HCT116 (cell line): ENCODE data around the gene TAX1BP1. TPM values are rescaled to one million over a fixed set of nuclear protein-coding genes. Genes with fewer than 3 reads are reported as not detected.

Source experiments
- ATAC-seq: fragments of 200-7000 bp; cut with Tn5 transposase; 2 replicates; pipeline ENCODE4 v1.9.1; 2020; ENCODE audit warnings: mild to moderate bottlenecking, moderate library complexity
- BruUV-seq: library from RNA; stranded (reverse); fragments of 400-500 nt; replicated peaks from 2 replicates; lab custom pipeline; 2021; lab: Mats Ljungman, UMichigan
- CTCF ChIA-PET: fragments of 300-600 bp; sonication (Branson Sonifier 250); formaldehyde crosslinking; loops from one replicate; lab custom pipeline; 2021; ENCODE audit warnings: antibody characterized with exemption; lab: Charles Lee
- POLR2A ChIA-PET: fragments of 300-600, 350-600 bp; sonication (Branson Sonifier 250); formaldehyde crosslinking; loops from one replicate; lab custom pipeline; 2021; ENCODE audit warnings: antibody characterized with exemption; lab: Charles Lee
- RAD21 ChIA-PET, 2 experiments: fragments of 300-600 bp; sonication (Branson Sonifier 250); formaldehyde crosslinking; loops; one replicate each; lab custom pipeline; 2023; ENCODE audit warnings: low total read pairs in 2 of 2; ENCODE audit not compliant: uncharacterized antibody in 2 of 2, unreplicated experiment in 2 of 2, low non-redundant PET in 1 of 2; lab: Charles Lee
- DNase-seq: peaks from one replicate; pipeline ENCODE4 v3.0.0-alpha.2; 2010; ENCODE audit warnings: low read depth, low spot score
- H2AFZ ChIP-seq: fragments of 200-600 bp; shearing (Covaris generic), sonication (generic); 2 replicates; pipeline ENCODE4 v1.6.1; 2017; ENCODE audit warnings: low read depth, mixed run types, mixed read lengths, antibody characterized with exemption, low read length; ENCODE audit not compliant: poor library complexity, severe bottlenecking
- H3K27ac ChIP-seq: 2 replicates; pipeline ENCODE4 v1.5.1; 2012; ENCODE audit warnings: low read depth, low read length
- H3K27me3 ChIP-seq: fragments of 200-600 bp; sonication (generic); 2 replicates; pipeline ENCODE4 v1.6.1; 2016; ENCODE audit warnings: mixed run types, low read length, mixed read lengths; ENCODE audit not compliant: insufficient read depth
- H3K36me3 ChIP-seq, 2 experiments: fragments of 200-500 bp in 1 of 2; fragments of 200-600 bp in 1 of 2; sonication (Bioruptor generic) in 1 of 2; sonication (generic) in 1 of 2; 2 replicates each; pipeline versions ENCODE4 v1.5.1 to v1.6.1; 2014 to 2016; ENCODE audit warnings: low read length in 2 of 2, inconsistent platforms in 1 of 2, mixed read lengths in 1 of 2, mixed run types in 1 of 2; ENCODE audit not compliant: insufficient read depth in 2 of 2, control insufficient read depth in 1 of 2
- H3K4me1 ChIP-seq, 2 experiments: fragments of 200-600 bp in 1 of 2; sonication (generic) in 1 of 2; 2 replicates each; pipeline versions ENCODE4 v1.5.1 to v1.6.1; 2012 to 2017; ENCODE audit warnings: low read length in 2 of 2, inconsistent platforms in 1 of 2, mild to moderate bottlenecking in 1 of 2, mixed read lengths in 1 of 2, mixed run types in 1 of 2, moderate library complexity in 1 of 2; ENCODE audit not compliant: insufficient read depth in 2 of 2, control insufficient read depth in 1 of 2
- H3K4me2 ChIP-seq: fragments of 200-600 bp; sonication (generic); 2 replicates; pipeline ENCODE4 v1.6.1; 2017; ENCODE audit warnings: mixed run types, low read length, mixed read lengths
- H3K4me3 ChIP-seq, 2 experiments: fragments of 200-600 bp in 1 of 2; sonication (generic) in 1 of 2; replicated peaks in 1 of 2; 2 replicates each; pipeline ENCODE4 v1.5.1; 2011 to 2016; ENCODE audit warnings: low read length in 2 of 2, control low read depth in 1 of 2, low read depth in 1 of 2, mild to moderate bottlenecking in 1 of 2, mixed read lengths in 1 of 2, mixed run types in 1 of 2
- H3K79me2 ChIP-seq: fragments of 200-600 bp; sonication (generic); 2 replicates; pipeline ENCODE4 v1.6.1; 2017; ENCODE audit warnings: mild to moderate bottlenecking, mixed run types, low read length, moderate library complexity, mixed read lengths; ENCODE audit not compliant: insufficient read depth
- H3K9ac ChIP-seq: fragments of 200-600 bp; sonication (generic); 2 replicates; pipeline ENCODE4 v1.6.1; 2016; ENCODE audit warnings: low read length, mixed read lengths
- H3K9me2 ChIP-seq: fragments of 200-600 bp; sonication (generic), shearing (Covaris generic); 2 replicates; pipeline ENCODE4 v1.6.1; 2017; ENCODE audit warnings: mixed run types, mild to moderate bottlenecking, moderate library complexity; ENCODE audit not compliant: insufficient read depth
- H3K9me3 ChIP-seq, 2 experiments: fragments of 200-500 bp in 1 of 2; fragments of 200-600 bp in 1 of 2; sonication (Bioruptor generic) in 1 of 2; sonication (generic) in 1 of 2; 2 replicates each; pipeline ENCODE4 v1.6.1; 2014 to 2017; ENCODE audit warnings: low read length in 2 of 2, mixed read lengths in 2 of 2, inconsistent platforms in 1 of 2, low read depth in 1 of 2, mild to moderate bottlenecking in 1 of 2, mixed run types in 1 of 2, moderate library complexity in 1 of 2; ENCODE audit not compliant: control insufficient read depth in 1 of 2, insufficient read depth in 1 of 2
- H4K20me1 ChIP-seq: fragments of 200-600 bp; sonication (generic), shearing (Covaris generic); 2 replicates; pipeline ENCODE4 v1.6.1; 2017; ENCODE audit warnings: mixed run types, mild to moderate bottlenecking, moderate library complexity; ENCODE audit not compliant: insufficient read depth
- ATF3 ChIP-seq: IDR thresholded peaks from 2 replicates; pipeline ENCODE4 v1.6.1; 2012
- CEBPB ChIP-seq: IDR thresholded peaks from 2 replicates; pipeline ENCODE4 v1.6.1; 2012; ENCODE audit warnings: low read depth
- EZH2 ChIP-seq: fragments of 200-600 bp; sonication (generic); IDR thresholded peaks from 2 replicates; pipeline ENCODE4 v1.6.1; 2017; ENCODE audit warnings: antibody characterized with exemption, mixed run types
- EZH2phosphoT487 ChIP-seq: fragments of 200-600 bp; IDR thresholded peaks from 2 replicates; pipeline ENCODE4 v1.6.1; 2018; ENCODE audit warnings: antibody characterized with exemption, borderline replicate concordance
- MAX ChIP-seq: IDR thresholded peaks from 2 replicates; pipeline ENCODE4 v1.6.1; 2012
- RAD21 ChIP-seq: IDR thresholded peaks from 2 replicates; pipeline ENCODE4 v1.6.1; 2012; ENCODE audit warnings: low read depth, mild to moderate bottlenecking
- SIN3A ChIP-seq: IDR thresholded peaks from 2 replicates; pipeline ENCODE4 v1.6.1; 2012; ENCODE audit warnings: low read depth
- SRF ChIP-seq: IDR thresholded peaks from 2 replicates; pipeline ENCODE4 v1.6.1; 2012; ENCODE audit warnings: low read depth
- TCF7L2 ChIP-seq: IDR thresholded peaks from 2 replicates; pipeline ENCODE4 v1.7.0; 2011; ENCODE audit warnings: borderline replicate concordance, inconsistent platforms; ENCODE audit not compliant: insufficient read depth, insufficient read length; ENCODE audit errors: extremely low read depth
- ZFX ChIP-seq: fragments of 450-650 bp; IDR thresholded peaks from 2 replicates; pipeline ENCODE4 v1.6.1; 2017
- intact Hi-C: fragments of 100-400 bp; cut with micrococcal nuclease; formaldehyde crosslinking; loops from 2 replicates; pipeline ENCODE4 v1.10.0; 2022
- total RNA-seq: library from RNA; stranded (reverse); gene quantifications from one replicate; pipeline ENCODE4 v1.2.1, GENCODE V29; 2021; ENCODE audit not compliant: unreplicated experiment

Gene TAX1BP1
- total RNA-seq, 1 experiment from 2014 or later = 68.1 TPM

GRCh38 chr7:27812706-27813105 lies 72.7 kb downstream of the TAX1BP1 start:
- Histone ChIP-seq H3K4me2 (no peak overlapping the region), H3K9ac (no peak overlapping the region)
- no peak for TF ChIP-seq MAX
- TF ChIP-seq TCF7L2 = no peak
- TF ChIP-seq EZH2 = no peak
- no peak for TF ChIP-seq SIN3A
- TF ChIP-seq ATF3 = no peak
- no peak for TF ChIP-seq ZFX
- no peak for TF ChIP-seq EZH2phosphoT487
- no peak for TF ChIP-seq SRF
- no peak for TF ChIP-seq CEBPB
- TF ChIP-seq, all 23 proteins: peak for 0
- ATAC-seq = no peak
- POLR2A ChIA-PET = no interaction called here
- Histone ChIP-seq H3K4me3 (no peak overlapping the region), H3K36me3 (0 out of 4 replicates have a peak, but pooled peaks cover 0 to 2% of the 10 kb centered on the region in 2 experiments), H3K9me2 (no peaks in the 10 kb centered on the region), H3K27ac (no peak overlapping the region), H3K9me3 (no peaks in the 10 kb centered on the region), H3K79me2 (no peaks in the 10 kb centered on the region), H2AFZ (no peak overlapping the region), H3K4me1 (peaks cover 5 to 7% of the 10 kb centered on the region in 2 experiments), H4K20me1 (no peaks in the 10 kb centered on the region), H3K27me3 (no peaks in the 10 kb centered on the region)
- RAD21 ChIA-PET = no interaction called here
- no TSS peak for BruUV-seq
- CTCF ChIA-PET = interaction anchor here (0.6 kb wide), 1 partner anchor 9 kb away, joined by 3 read pairs; no protein-coding TSS in a partner anchor
- no peak for DNase-seq
- intact Hi-C loops = no loop called here

GRCh38 chr7:27822245-27822644 lies 82.3 kb downstream of the TAX1BP1 start:
- CTCF ChIA-PET = interaction anchor here (1.6 kb wide), 1 partner anchor 275 kb away, joined by 3 read pairs; no protein-coding TSS in a partner anchor
- Histone ChIP-seq H3K36me3 (peaks cover 0 to 3% of the 10 kb centered on the region in 2 experiments; a peak in 1 of 4 replicates), H3K27ac (no peak overlapping the region), H3K4me2 (no peak overlapping the region), H2AFZ (no peak overlapping the region)
- POLR2A ChIA-PET = no interaction called here
- no peak for DNase-seq
- ATAC-seq = no peak
- TF ChIP-seq EZH2 = no peak
- no peak for TF ChIP-seq EZH2phosphoT487
- no peak for TF ChIP-seq TCF7L2
- no peak for TF ChIP-seq RAD21
- TF ChIP-seq, all 23 proteins: peak for 0
- Histone ChIP-seq H3K79me2 (no peaks in the 10 kb centered on the region), H3K27me3 (no peaks in the 10 kb centered on the region), H3K9me2 (no peaks in the 10 kb centered on the region), H3K9me3 (no peaks in the 10 kb centered on the region), H3K4me1 (no peaks in the 10 kb centered on the region), H3K9ac (no peak overlapping the region), H3K4me3 (no peak overlapping the region), H4K20me1 (no peaks in the 10 kb centered on the region)
- RAD21 ChIA-PET = no interaction called here
- no TSS peak for BruUV-seq
- intact Hi-C loops = no loop called here
